ENCODE results near the gene ZMYND15. TPM values are rescaled to one million over a fixed set of nuclear protein-coding genes. Genes with fewer than 3 reads are reported as not detected.

The ZMYND15 gene
- total and polyA plus RNA-seq, 2 of the 13 experiments (the other 11 are each of a cell fraction or from before 2014, with no cell fraction given) = 0.24 to 2.7 TPM

- peaks cover 66% of the 10 kb centered on the region for H3K4me1 ChIP-seq (ENCODE audit: insufficient read depth, low read length)
- H3K27me3 ChIP-seq (ENCODE audit: control insufficient read depth in 1 of 2, insufficient read depth in 2 of 2, low read length in 2 of 2) = peaks cover 2 to 24% of the 10 kb centered on the region in 2 experiments; a peak in 3 of 5 replicates
- ATAC-seq (no peak), DNase-seq (ENCODE audit: low spot score) (no peak), FAIRE-seq (no peak)
- no TSS peak for BruUV-seq (replicated peaks)
- H3K4me3 ChIP-seq (replicated peaks in 1 of 3; ENCODE audit: insufficient read depth in 1 of 3, low read depth in 2 of 3, low read length in 3 of 3) = no peak overlapping the region
- H2AFZ ChIP-seq (ENCODE audit: low read length) = no peak overlapping the region
- no peak overlapping the region for H3K4me2 ChIP-seq (ENCODE audit: low read depth, low read length)
- TF ChIP-seq NONO (IDR thresholded peaks at IDR 0.05) = no peak
- TF ChIP-seq NONO (CRISPR knock-in tag; conservative IDR thresholded peaks at IDR 0.05) = no peak
- TF ChIP-seq ELK4 (CRISPR knock-in tag; IDR thresholded peaks at IDR 0.05; ENCODE audit: borderline replicate concordance) = no peak
- no peak for TF ChIP-seq BHLHE40 (IDR thresholded peaks at IDR 0.05; ENCODE audit: low read length)
- TF ChIP-seq TFE3 (CRISPR knock-in tag; IDR thresholded peaks at IDR 0.05) = no peak
- H3K9ac ChIP-seq (ENCODE audit: insufficient read depth, low read depth, low read length) = no peak overlapping the region
- H4K20me1 ChIP-seq (ENCODE audit: insufficient read depth, low read length) = no peaks in the 10 kb centered on the region
- in situ Hi-C loops (cut with HindIII; ENCODE audit: extremely low pct_ligation_motif_present, low pct_unique_long_range_greater_than_20kb) = no loop called here
- 86% methylated on average over 8 of the region's 8 CpGs for WGBS (ENCODE audit: low lambda C conversion rate)
- H3K9me3 ChIP-seq (ENCODE audit: low read length) = no peaks in the 10 kb centered on the region
- CTCF ChIA-PET (ENCODE audit: low intra/inter-chr PET ratio, low total read pairs) = no interaction called here
- no peaks in the 10 kb centered on the region for H3K79me2 ChIP-seq (ENCODE audit: insufficient read depth, low read length)
- POLR2A ChIA-PET = interaction anchor here (1.1 to 3.8 kb wide), 5 partner anchors 30 to 49 kb away, joined by 3 to 14 read pairs (median 3); partner anchors contain the start of genes ARRB2, GLTPD2 and TM4SF5
- no peak overlapping the region for H3K27ac ChIP-seq (ENCODE audit: extremely low read length, insufficient read depth, low read length)
- intact Hi-C loops (cut with micrococcal nuclease; ENCODE audit: unreplicated experiment) = no loop called here
- no peaks in the 10 kb centered on the region; a peak in 1 of 5 replicates for H3K36me3 ChIP-seq (replicated peaks in 1 of 2; ENCODE audit: control insufficient read depth in 1 of 2, insufficient read depth in 2 of 2, low read length in 2 of 2)
Measured at GRCh38 chr17:4741544-4741943, 1.9 kb downstream of the ZMYND15 start.

DNA sequence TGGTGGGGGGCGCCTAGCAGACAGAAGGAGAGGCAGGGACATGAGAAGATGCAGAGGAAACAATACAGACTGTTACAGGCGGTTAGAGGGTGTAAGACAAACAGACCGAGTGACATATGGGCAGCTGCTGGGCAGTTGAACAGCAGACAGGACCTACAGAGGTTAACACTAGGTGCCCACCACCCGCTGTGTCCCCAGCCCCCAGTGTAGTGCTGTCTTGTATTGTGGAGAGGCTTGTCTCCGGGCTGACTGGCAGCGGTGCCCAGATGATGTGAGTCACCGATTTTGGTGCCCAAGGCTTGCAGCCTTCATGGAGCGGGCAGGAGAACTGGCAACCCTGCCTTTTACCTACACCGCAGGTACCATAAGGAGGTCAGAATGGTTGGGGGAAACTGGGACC is 2.5 kb downstream of the ZMYND15 start:
- no peaks in the 10 kb centered on the region for H4K20me1 ChIP-seq (ENCODE audit: insufficient read depth, low read length)
- H3K4me1 ChIP-seq (ENCODE audit: insufficient read depth, low read length) = peaks cover 66% of the 10 kb centered on the region
- ChIA-PET POLR2A (interaction anchor here (1.1 to 3.8 kb wide), 4 partner anchors 32 to 48 kb away, joined by 3 to 14 read pairs (median 3); partner anchors contain the start of genes ARRB2 and GLTPD2), CTCF (ENCODE audit: low intra/inter-chr PET ratio, low total read pairs) (no interaction called here)
- no peak overlapping the region for H3K27ac ChIP-seq (ENCODE audit: extremely low read length, insufficient read depth, low read length)
- 75% methylated on average over 7 of the region's 9 CpGs for WGBS (ENCODE audit: low lambda C conversion rate)
- intact Hi-C loops (cut with micrococcal nuclease; ENCODE audit: unreplicated experiment) = no loop called here
- no peaks in the 10 kb centered on the region; a peak in 1 of 5 replicates for H3K36me3 ChIP-seq (replicated peaks in 1 of 2; ENCODE audit: control insufficient read depth in 1 of 2, insufficient read depth in 2 of 2, low read length in 2 of 2)
- no peak overlapping the region for H2AFZ ChIP-seq (ENCODE audit: low read length)
- H3K9me3 ChIP-seq (ENCODE audit: low read length) = no peaks in the 10 kb centered on the region
- H3K4me3 ChIP-seq (replicated peaks in 1 of 3; ENCODE audit: insufficient read depth in 1 of 3, low read depth in 2 of 3, low read length in 3 of 3) = no peak overlapping the region
- no peak overlapping the region for H3K4me2 ChIP-seq (ENCODE audit: low read depth, low read length)
- FAIRE-seq (no peak), ATAC-seq (no peak), DNase-seq (ENCODE audit: low spot score) (no peak)
- H3K9ac ChIP-seq (ENCODE audit: insufficient read depth, low read depth, low read length) = no peak overlapping the region
- no peaks in the 10 kb centered on the region for H3K79me2 ChIP-seq (ENCODE audit: insufficient read depth, low read length)
- in situ Hi-C loops (cut with HindIII; ENCODE audit: extremely low pct_ligation_motif_present, low pct_unique_long_range_greater_than_20kb) = no loop called here
- TF ChIP-seq ETV5 (CRISPR knock-in tag; IDR thresholded peaks at IDR 0.05; ENCODE audit: borderline replicate concordance) = no peak
- 0 out of 2 replicates have a peak, but pooled peaks have one; percentile 35 for TF ChIP-seq HNRNPL (IDR thresholded peaks at IDR 0.05; ENCODE audit: low read depth, low read length)
- BruUV-seq (replicated peaks) = no TSS peak
- peaks cover 2 to 24% of the 10 kb centered on the region in 2 experiments; a peak in 3 of 5 replicates for H3K27me3 ChIP-seq (ENCODE audit: control insufficient read depth in 1 of 2, insufficient read depth in 2 of 2, low read length in 2 of 2)
